PC-3 (cell line): ENCODE data around the gene PDLIM4. TPM values are rescaled to one million over a fixed set of nuclear protein-coding genes. Genes with fewer than 3 reads are reported as not detected.
A peak's percentile ranks its signal among the peaks of the same experiment; 100 is the strongest.

Experiments used
- ATAC-seq: fragments of 200-7000 bp; cut with Tn5 transposase; 2 replicates; pipeline ENCODE4 v1.9.1; 2020; ENCODE audit warnings: mild to moderate bottlenecking, moderate library complexity
- BruUV-seq: library from RNA; stranded (reverse); fragments of 400-500 nt; replicated peaks from 2 replicates; lab custom pipeline; 2021; lab: Mats Ljungman, UMichigan
- CTCF ChIA-PET: fragments of 300-600 bp; sonication (Branson Sonifier 250); formaldehyde crosslinking; loops from one replicate; lab custom pipeline; 2022; ENCODE audit warnings: antibody characterized with exemption; lab: Charles Lee
- POLR2A ChIA-PET: fragments of 300-600 bp; sonication (Branson Sonifier 250); formaldehyde crosslinking; loops from one replicate; lab custom pipeline; 2022; ENCODE audit warnings: antibody characterized with exemption; ENCODE audit not compliant: unreplicated experiment; lab: Charles Lee
- DNase-seq: peaks from one replicate; pipeline ENCODE4 v3.0.0-alpha.2; 2015
- H2AFZ ChIP-seq: fragments of 300-600 bp; sonication (generic); 2 replicates; pipeline ENCODE4 v1.6.0; 2016; ENCODE audit warnings: antibody characterized with exemption, low read length
- H3F3A ChIP-seq: fragments of 300-600 bp; sonication (generic); one replicate; pipeline ENCODE4 v1.6.0; 2017; ENCODE audit warnings: antibody characterized with exemption, low read length, control low read depth, mild to moderate bottlenecking; ENCODE audit not compliant: unreplicated experiment
- H3K27ac ChIP-seq: fragments of 300-600 bp; sonication (generic); 2 replicates; pipeline ENCODE4 v1.5.1; 2016; ENCODE audit warnings: mild to moderate bottlenecking, low read length
- H3K27me3 ChIP-seq: fragments of 300-600 bp; sonication (generic); 2 replicates; pipeline ENCODE4 v1.6.1; 2016; ENCODE audit warnings: low read length, mixed read lengths
- H3K36me3 ChIP-seq: fragments of 300-600 bp; sonication (generic); 2 replicates; pipeline ENCODE4 v1.6.1; 2016; ENCODE audit warnings: low read depth, mixed run types, low read length, mixed read lengths
- H3K4me1 ChIP-seq: fragments of 300-600 bp; sonication (generic); 2 replicates; pipeline ENCODE4 v1.5.1; 2016; ENCODE audit warnings: low read length; ENCODE audit not compliant: insufficient read depth
- H3K4me2 ChIP-seq: fragments of 300-600 bp; sonication (generic); 2 replicates; pipeline ENCODE4 v1.6.0; 2016; ENCODE audit warnings: low read length
- H3K4me3 ChIP-seq: fragments of 300-600 bp; sonication (generic); 2 replicates; pipeline ENCODE4 v1.5.1; 2016; ENCODE audit warnings: mild to moderate bottlenecking, low read length, mixed read lengths
- H3K79me2 ChIP-seq: fragments of 300-600 bp; sonication (generic); 2 replicates; pipeline ENCODE4 v1.6.1; 2017; ENCODE audit warnings: low read length, mixed read lengths
- H3K9ac ChIP-seq: fragments of 300-600 bp; sonication (generic); 2 replicates; pipeline ENCODE4 v1.6.0; 2016; ENCODE audit warnings: mild to moderate bottlenecking, low read length
- H3K9me2 ChIP-seq: fragments of 300-600 bp; sonication (generic); replicated peaks from 2 replicates; pipeline ENCODE4 v1.6.1; 2016; ENCODE audit warnings: mixed run types, low read length, mixed read lengths
- H3K9me3 ChIP-seq: fragments of 300-600 bp; sonication (generic); 2 replicates; pipeline ENCODE4 v1.6.1; 2016; ENCODE audit warnings: low read length, mixed read lengths
- H4K20me1 ChIP-seq: fragments of 300-600 bp; sonication (generic); 2 replicates; pipeline ENCODE4 v1.6.1; 2016; ENCODE audit warnings: low read length, mixed read lengths
- EZH2 ChIP-seq: fragments of 300-600 bp; sonication (generic); IDR thresholded peaks from one replicate; pipeline ENCODE4 v1.6.1; 2017; ENCODE audit warnings: antibody characterized with exemption, mild to moderate bottlenecking, low read length; ENCODE audit not compliant: unreplicated experiment
- EZH2phosphoT487 ChIP-seq: fragments of 300-600 bp; sonication (generic); IDR thresholded peaks from 2 replicates; pipeline ENCODE4 v1.6.1; 2018; ENCODE audit warnings: mild to moderate bottlenecking, antibody characterized with exemption, low read length, borderline replicate concordance
- intact Hi-C: fragments of 100-400 bp; cut with micrococcal nuclease; formaldehyde crosslinking; loops from 2 replicates; pipeline ENCODE4 v1.9.0; 2023
- total RNA-seq: library from RNA; depleted of rRNA; stranded (reverse); fragments of >200 nt; gene quantifications from 2 replicates; pipeline ENCODE4 v1.2.3, GENCODE V29; 2014
- TF ChIP-seq, protein P1 (sequence below): fragments of 300-600 bp; sonication (generic); conservative IDR thresholded peaks from 2 replicates; pipeline ENCODE4 v1.5.1; 2017; ENCODE audit warnings: antibody characterized with exemption, low read depth, mild to moderate bottlenecking, low read length

PDLIM4 gene
- total RNA-seq, 1 experiment from 2014 or later = 27.8 TPM

DNA sequence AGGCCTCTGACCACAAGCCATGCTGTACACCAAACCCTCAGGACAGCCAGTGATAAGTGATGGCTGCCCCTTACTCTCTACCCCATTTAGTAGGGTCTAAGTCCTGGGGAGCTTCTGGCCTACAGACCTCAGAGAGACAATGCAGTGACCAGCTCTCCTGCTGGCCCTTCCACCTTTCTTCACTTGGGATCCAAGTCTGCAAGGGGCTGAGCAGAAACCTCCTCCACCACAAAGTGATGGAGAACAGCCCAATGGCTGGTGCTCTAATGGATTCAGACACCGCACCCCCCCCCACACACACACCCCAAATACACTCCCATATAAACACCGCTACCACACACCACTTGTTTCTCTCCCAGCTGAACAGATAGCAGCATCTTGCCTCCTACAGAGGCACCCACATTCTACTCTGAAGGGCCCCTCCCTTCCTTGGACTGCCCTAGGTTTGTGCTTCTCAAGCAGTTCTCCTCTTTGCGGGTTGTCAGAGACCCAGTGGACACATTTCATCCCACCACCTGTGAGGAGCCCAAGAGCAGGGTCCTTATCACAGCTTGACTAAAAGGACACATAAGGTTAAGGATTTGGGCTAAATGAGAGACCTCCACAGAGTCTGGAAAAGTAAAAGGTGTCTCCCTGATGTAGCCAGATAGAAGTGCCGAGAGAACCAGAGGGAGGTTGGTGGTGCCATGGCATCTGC is 1.3 kb upstream of the PDLIM4 start:
- no peaks in the 10 kb centered on the region for H4K20me1 ChIP-seq
- ChIA-PET CTCF (no interaction called here), POLR2A (no interaction called here)
- H3K36me3 ChIP-seq = no peaks in the 10 kb centered on the region
- no peak for DNase-seq
- H2AFZ ChIP-seq = no peak overlapping the region
- peaks cover 34% of the 10 kb centered on the region for H3K4me1 ChIP-seq
- BruUV-seq = no TSS peak
- H3K4me3 ChIP-seq = no peak overlapping the region
- no peak overlapping the region for H3K27ac ChIP-seq
- H3K9me2 ChIP-seq = no peaks in the 10 kb centered on the region
- TF ChIP-seq EZH2phosphoT487 = no peak
- no peak for TF ChIP-seq EZH2
- TF ChIP-seq, protein P1, sequence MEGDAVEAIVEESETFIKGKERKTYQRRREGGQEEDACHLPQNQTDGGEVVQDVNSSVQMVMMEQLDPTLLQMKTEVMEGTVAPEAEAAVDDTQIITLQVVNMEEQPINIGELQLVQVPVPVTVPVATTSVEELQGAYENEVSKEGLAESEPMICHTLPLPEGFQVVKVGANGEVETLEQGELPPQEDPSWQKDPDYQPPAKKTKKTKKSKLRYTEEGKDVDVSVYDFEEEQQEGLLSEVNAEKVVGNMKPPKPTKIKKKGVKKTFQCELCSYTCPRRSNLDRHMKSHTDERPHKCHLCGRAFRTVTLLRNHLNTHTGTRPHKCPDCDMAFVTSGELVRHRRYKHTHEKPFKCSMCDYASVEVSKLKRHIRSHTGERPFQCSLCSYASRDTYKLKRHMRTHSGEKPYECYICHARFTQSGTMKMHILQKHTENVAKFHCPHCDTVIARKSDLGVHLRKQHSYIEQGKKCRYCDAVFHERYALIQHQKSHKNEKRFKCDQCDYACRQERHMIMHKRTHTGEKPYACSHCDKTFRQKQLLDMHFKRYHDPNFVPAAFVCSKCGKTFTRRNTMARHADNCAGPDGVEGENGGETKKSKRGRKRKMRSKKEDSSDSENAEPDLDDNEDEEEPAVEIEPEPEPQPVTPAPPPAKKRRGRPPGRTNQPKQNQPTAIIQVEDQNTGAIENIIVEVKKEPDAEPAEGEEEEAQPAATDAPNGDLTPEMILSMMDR = no peak
- H3F3A ChIP-seq = no peaks in the 10 kb centered on the region
- no peak overlapping the region for H3K9ac ChIP-seq
- no peak overlapping the region for H3K4me2 ChIP-seq
- peaks cover 13% of the 10 kb centered on the region for H3K79me2 ChIP-seq
- no peak for ATAC-seq
- no peaks in the 10 kb centered on the region for H3K9me3 ChIP-seq
- no peaks in the 10 kb centered on the region for H3K27me3 ChIP-seq
- intact Hi-C loops = no loop called here

DNA sequence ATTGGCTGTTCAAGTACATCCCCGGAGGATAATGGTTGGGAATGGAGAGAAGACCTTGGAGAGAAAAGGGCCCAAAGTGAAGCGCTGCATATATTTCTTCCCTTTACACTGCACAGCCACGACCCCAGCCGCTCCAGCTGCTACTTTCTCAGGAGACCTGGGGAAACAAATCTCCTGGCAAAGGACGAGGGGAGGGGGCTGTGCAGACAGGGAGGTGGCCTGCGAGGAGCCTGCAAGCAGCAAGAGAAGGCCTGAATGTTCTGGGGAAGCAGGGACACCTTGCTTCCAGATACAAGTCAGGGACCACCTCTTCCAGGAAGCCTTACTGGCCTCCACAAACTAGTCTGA is 739 bp upstream of the PDLIM4 start:
- no peaks in the 10 kb centered on the region for H4K20me1 ChIP-seq
- no peaks in the 10 kb centered on the region for H3K9me2 ChIP-seq
- no peaks in the 10 kb centered on the region for H3F3A ChIP-seq
- TF ChIP-seq, protein P1 = no peak
- TF ChIP-seq EZH2phosphoT487 (no peak), EZH2 (no peak)
- ChIA-PET CTCF (interaction anchor here (0.6 kb wide), 1 partner anchor 25 kb away, joined by 3 read pairs; no protein-coding TSS in a partner anchor), POLR2A (no interaction called here)
- H2AFZ ChIP-seq = peak overlapping the region; percentile 84; the same call in 1 of the 2 replicates
- no peaks in the 10 kb centered on the region for H3K36me3 ChIP-seq
- H3K4me3 ChIP-seq = peak overlapping the region; percentile 60; the same call in 1 of the 2 replicates
- no peaks in the 10 kb centered on the region for H3K27me3 ChIP-seq
- peak overlapping the region; percentile 79; the same call in 1 of the 2 replicates for H3K4me2 ChIP-seq
- H3K9ac ChIP-seq = no peak overlapping the region
- H3K27ac ChIP-seq = no peak overlapping the region
- BruUV-seq = no TSS peak
- no peak for ATAC-seq
- no peaks in the 10 kb centered on the region for H3K9me3 ChIP-seq
- intact Hi-C loops = no loop called here
- peaks cover 18% of the 10 kb centered on the region for H3K79me2 ChIP-seq
- H3K4me1 ChIP-seq = peaks cover 39% of the 10 kb centered on the region
- no peak for DNase-seq
